DMS53 treated with DMSO at 0.1 percent for 48 hours (cell line): ENCODE measurements around the gene HSD17B1.

ENCODE experiments used
- DNase-seq: peaks from one replicate; lab custom pipeline; 2025; ENCODE audit not compliant: unreplicated experiment; lab: John Stamatoyannopoulos, UW

Gene HSD17B1

GRCh38 chr17:42598905-42599304 is 46.2 kb downstream of the HSD17B1 start:
- DNase-seq: no peak

- DNase-seq: no peak
These were observed 50.6 kb downstream of the HSD17B1 start for GRCh38 chr17:42603318-42603717.
